Measurements from ENCODE around the gene BIRC6. TPM values are rescaled to one million over a fixed set of nuclear protein-coding genes. Genes with fewer than 3 reads are reported as not detected.
"Not testable (repeated sequence)": the region's sequence is repeated elsewhere in the genome, so short reads cannot be mapped to it uniquely, and the experiment has no call there.

BIRC6 gene
- total RNA-seq, 1 experiment from 2014 or later: 96.7 TPM

DNA sequence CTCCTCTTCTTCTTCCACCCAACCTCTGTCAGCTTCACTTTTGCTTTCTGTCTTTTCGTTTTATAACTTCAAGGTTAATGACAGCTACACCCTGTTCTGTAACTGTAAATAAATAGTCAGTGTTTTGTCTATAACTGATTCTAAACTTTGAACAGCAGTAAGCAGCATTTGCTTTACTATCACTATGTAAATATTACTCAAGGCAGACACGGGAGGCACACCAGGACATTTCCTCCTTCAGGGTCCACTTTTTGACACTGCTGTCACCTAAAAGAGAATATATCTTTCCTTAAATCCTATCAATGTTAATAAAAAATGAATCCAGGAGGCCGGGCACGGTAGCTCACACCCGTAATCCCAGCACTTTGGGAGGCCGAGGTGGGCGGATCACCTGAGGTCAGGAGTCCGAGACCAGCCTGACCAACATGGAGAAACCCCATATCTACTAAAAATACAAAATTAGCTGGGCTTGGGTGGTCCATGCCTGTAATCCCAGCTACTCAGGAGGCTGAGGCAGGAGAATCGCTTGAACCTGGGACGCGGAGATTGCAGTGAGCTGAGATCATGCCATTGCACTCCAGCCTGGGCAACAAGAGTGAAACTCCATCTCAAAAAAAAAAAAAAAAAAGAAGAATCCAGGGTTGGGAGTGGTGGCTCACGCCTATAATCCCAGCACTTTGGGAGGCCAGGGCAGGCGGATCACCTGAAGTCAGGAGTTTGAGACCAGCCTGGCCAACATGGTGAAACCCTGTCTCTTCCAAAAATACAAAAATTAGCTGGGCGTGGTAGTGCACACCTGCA, 27.4 kb upstream of the BIRC6 start:
- not testable (repeated sequence) for H3K27me3 ChIP-seq (replicated peaks; ENCODE audit: control insufficient read depth, insufficient read depth, low read length); H3K9me3 ChIP-seq; BruUV-seq (replicated peaks); H3K4me3 ChIP-seq (ENCODE audit: low read depth, low read length); H3K27me3 Mint-ChIP-seq (ENCODE audit: insufficient read depth, unreplicated experiment); H3K36me3 ChIP-seq (ENCODE audit: control insufficient read depth, insufficient read depth, low read length); H3K36me3 Mint-ChIP-seq (ENCODE audit: insufficient read depth, unreplicated experiment); H3K9me3 Mint-ChIP-seq (ENCODE audit: unreplicated experiment)
- CTCF ChIA-PET: interaction anchor here (0.6 kb wide), 1 partner anchor 51 kb away, joined by 8 read pairs; no protein-coding TSS in a partner anchor
- intact Hi-C loops (cut with micrococcal nuclease; ENCODE audit: unreplicated experiment): loop anchor here (1.0 kb wide), 2 partner anchors 28 to 52 kb away; partner anchors contain the start of genes BIRC6 and YIPF4
- Mint-ChIP-seq H3K4me3 (ENCODE audit: unreplicated experiment) (peak overlapping the region; percentile 46), H3K27ac (ENCODE audit: unreplicated experiment) (peak overlapping the region; percentile 18), H3K4me1 (ENCODE audit: low read depth, unreplicated experiment) (peaks cover 35% of the 10 kb centered on the region)
- DNase-seq: peak; percentile 50 to 56
- H3K4me1 ChIP-seq: peaks cover 28% of the 10 kb centered on the region
- POLR2A ChIA-PET: interaction anchor here (0.6 kb wide), 1 partner anchor 164 kb away, joined by 3 read pairs; the partner anchor contains the start of gene SLC30A6

DNA sequence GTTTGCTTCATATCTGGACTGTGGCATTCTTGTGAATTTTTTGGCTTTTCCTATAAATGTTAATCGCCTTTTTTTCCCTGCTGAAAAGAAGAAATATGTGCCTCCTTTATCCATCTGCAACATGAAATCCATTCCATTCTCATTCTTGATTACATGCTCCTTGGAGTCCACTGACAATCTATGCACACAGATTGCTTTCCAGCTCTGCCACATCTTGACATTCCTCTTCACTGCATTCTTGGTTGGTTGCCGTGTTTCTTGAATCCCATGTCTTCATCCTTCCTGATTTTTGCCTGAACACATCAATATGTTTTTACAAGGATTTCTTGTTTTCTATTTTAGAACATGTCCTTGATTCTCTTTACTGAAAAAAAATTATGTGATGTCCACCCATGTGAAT, 26.7 kb upstream of the BIRC6 start:
- ChIA-PET POLR2A (no interaction called here), CTCF (no interaction called here)

GRCh38 chr2:32342801-32343200, 14.0 kb upstream of the BIRC6 start:
- no peaks in the 10 kb centered on the region for H3K4me1 Mint-ChIP-seq (ENCODE audit: low read depth, unreplicated experiment)
- H3K4me3 ChIP-seq (ENCODE audit: low read depth, low read length): no peak overlapping the region
- H3K4me1 ChIP-seq: no peaks in the 10 kb centered on the region
- DNase-seq: no peak
- TF ChIP-seq CTCF (IDR thresholded peaks at IDR 0.05; ENCODE audit: insufficient read depth in 1 of 2, low read depth in 1 of 2, low read length in 1 of 2, severe bottlenecking in 1 of 2, unreplicated experiment in 1 of 2): no peak
- no TSS peak for BruUV-seq (replicated peaks)
- H3K36me3 ChIP-seq (ENCODE audit: control insufficient read depth, insufficient read depth, low read length): no peaks in the 10 kb centered on the region
- POLR2A ChIA-PET: no interaction called here
- intact Hi-C loops (cut with micrococcal nuclease; ENCODE audit: unreplicated experiment): no loop called here
- no peaks in the 10 kb centered on the region for H3K36me3 Mint-ChIP-seq (ENCODE audit: insufficient read depth, unreplicated experiment)
- H3K27ac Mint-ChIP-seq (ENCODE audit: unreplicated experiment): no peak overlapping the region
- H3K9me3 Mint-ChIP-seq (ENCODE audit: unreplicated experiment): no peaks in the 10 kb centered on the region
- no peaks in the 10 kb centered on the region for H3K27me3 ChIP-seq (replicated peaks; ENCODE audit: control insufficient read depth, insufficient read depth, low read length)
- H3K4me3 Mint-ChIP-seq (ENCODE audit: unreplicated experiment): no peak overlapping the region
- no peaks in the 10 kb centered on the region for H3K9me3 ChIP-seq
- CTCF ChIA-PET: no interaction called here
- H3K27me3 Mint-ChIP-seq (ENCODE audit: insufficient read depth, unreplicated experiment): no peaks in the 10 kb centered on the region

More for the DNA sequence above, 26.7 kb upstream of the BIRC6 start:
- Histone ChIP-seq H3K9me3 (no peaks in the 10 kb centered on the region), H3K4me1 (peaks cover 28% of the 10 kb centered on the region), H3K27me3 (replicated peaks; ENCODE audit: control insufficient read depth, insufficient read depth, low read length) (no peaks in the 10 kb centered on the region), H3K36me3 (ENCODE audit: control insufficient read depth, insufficient read depth, low read length) (no peaks in the 10 kb centered on the region), H3K4me3 (ENCODE audit: low read depth, low read length) (no peak overlapping the region)
- no peaks in the 10 kb centered on the region for H3K9me3 Mint-ChIP-seq (ENCODE audit: unreplicated experiment)
- intact Hi-C loops (cut with micrococcal nuclease; ENCODE audit: unreplicated experiment): loop anchor here (5.0 kb wide), 1 partner anchor 103 kb away; no protein-coding TSS in a partner anchor
- no peak for TF ChIP-seq CTCF (IDR thresholded peaks at IDR 0.05; ENCODE audit: insufficient read depth in 1 of 2, low read depth in 1 of 2, low read length in 1 of 2, severe bottlenecking in 1 of 2, unreplicated experiment in 1 of 2)
- no peaks in the 10 kb centered on the region for H3K27me3 Mint-ChIP-seq (ENCODE audit: insufficient read depth, unreplicated experiment)
- peaks cover 35% of the 10 kb centered on the region for H3K4me1 Mint-ChIP-seq (ENCODE audit: low read depth, unreplicated experiment)
- BruUV-seq (replicated peaks): no TSS peak
- no peak for DNase-seq
- H3K4me3 Mint-ChIP-seq (ENCODE audit: unreplicated experiment): peak overlapping the region; percentile 46
- peak overlapping the region; percentile 18 for H3K27ac Mint-ChIP-seq (ENCODE audit: unreplicated experiment)
- peaks cover 7% of the 10 kb centered on the region for H3K36me3 Mint-ChIP-seq (ENCODE audit: insufficient read depth, unreplicated experiment)

DNA sequence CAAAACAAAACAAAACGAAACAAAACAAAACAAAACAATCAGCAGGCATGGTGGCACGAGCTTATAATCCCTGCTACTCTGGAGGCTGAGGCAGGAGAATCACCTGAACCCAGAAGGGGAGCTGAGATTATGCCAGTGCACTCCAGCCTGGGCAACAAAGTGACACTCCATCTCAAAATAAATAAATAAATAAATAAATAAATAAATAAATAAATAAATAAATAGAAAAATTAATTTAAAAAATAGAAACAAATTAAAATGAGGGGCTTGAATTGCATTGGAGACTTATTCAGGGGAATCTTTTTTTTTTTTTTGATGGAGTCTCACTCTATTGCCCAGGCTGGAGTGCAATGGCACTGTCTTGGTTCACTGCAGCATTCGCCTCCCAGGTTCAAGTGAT, 6.0 kb upstream of the BIRC6 start:
- H3K4me1 ChIP-seq; BruUV-seq (replicated peaks); POLR2A ChIA-PET; H3K4me1 Mint-ChIP-seq (ENCODE audit: low read depth, unreplicated experiment); CTCF ChIA-PET; H3K27me3 Mint-ChIP-seq (ENCODE audit: insufficient read depth, unreplicated experiment); H3K4me3 ChIP-seq (ENCODE audit: low read depth, low read length); H3K9me3 ChIP-seq; H3K27me3 ChIP-seq (replicated peaks; ENCODE audit: control insufficient read depth, insufficient read depth, low read length); H3K4me3 Mint-ChIP-seq (ENCODE audit: unreplicated experiment); DNase-seq; H3K9me3 Mint-ChIP-seq (ENCODE audit: unreplicated experiment); H3K27ac Mint-ChIP-seq (ENCODE audit: unreplicated experiment); H3K36me3 Mint-ChIP-seq (ENCODE audit: insufficient read depth, unreplicated experiment); H3K36me3 ChIP-seq (ENCODE audit: control insufficient read depth, insufficient read depth, low read length): not testable (repeated sequence)
- intact Hi-C loops (cut with micrococcal nuclease; ENCODE audit: unreplicated experiment): loop anchor here (10.0 kb wide), 1 partner anchor 286 kb away; the partner anchor contains the start of gene SPAST

Data from Caco-2 (cell line).